Cardiac fibroblast (primary cell): ENCODE data around the gene DERA.
"Not testable (repeated sequence)": the region's sequence is repeated elsewhere in the genome, so short reads cannot be mapped to it uniquely, and the experiment has no call there.

Source experiments
- DNase-seq, 2 donors: peaks; one replicate each; pipeline versions ENCODE4 v3.0.0 to v3.0.0-alpha.2; 2010; ENCODE audit warnings: low read depth in 2 of 2
- H3K4me3 ChIP-seq, 2 donors: replicated peaks in 1 of 2; 1 replicate in 1 of 2; 2 replicates in 1 of 2; pipeline ENCODE4 v1.5.1; 2011; ENCODE audit warnings: low read depth in 2 of 2, low read length in 2 of 2, mild to moderate bottlenecking in 2 of 2, moderate library complexity in 1 of 2
- CTCF ChIP-seq: IDR thresholded peaks from one replicate; pipeline ENCODE4 v1.5.1; 2011; ENCODE audit warnings: low read depth, mild to moderate bottlenecking, low read length, inconsistent platforms

DERA gene

DNA sequence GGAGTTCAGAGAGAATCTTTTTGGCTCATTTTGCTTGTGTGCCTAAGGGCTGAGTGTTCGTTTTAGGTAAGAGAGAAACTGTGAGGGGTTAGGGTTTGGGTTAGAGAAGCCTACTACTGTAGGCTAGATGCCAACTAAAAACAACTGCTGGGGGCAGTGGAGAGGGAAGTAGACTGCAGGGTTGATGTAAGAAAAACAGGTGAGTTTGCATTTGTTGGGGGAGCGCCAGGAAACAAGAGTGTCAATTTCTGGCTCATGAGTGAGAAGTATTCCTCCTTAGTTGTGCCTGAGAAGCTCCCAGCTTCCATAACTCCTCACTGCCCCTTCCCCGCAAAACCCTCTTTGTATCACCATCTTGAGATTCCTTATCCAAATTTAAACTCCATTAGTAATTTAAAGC, 92.3 kb downstream of the DERA start:
- no peak overlapping the region for H3K4me3 ChIP-seq
- DNase-seq, result no peak
- TF ChIP-seq CTCF, result no peak

- H3K4me3 ChIP-seq, result no peak overlapping the region
- no peak for TF ChIP-seq CTCF
- no peak for DNase-seq
Observed at GRCh38 chr12:16006752-16007151, 95.6 kb downstream of the DERA start.

DNA sequence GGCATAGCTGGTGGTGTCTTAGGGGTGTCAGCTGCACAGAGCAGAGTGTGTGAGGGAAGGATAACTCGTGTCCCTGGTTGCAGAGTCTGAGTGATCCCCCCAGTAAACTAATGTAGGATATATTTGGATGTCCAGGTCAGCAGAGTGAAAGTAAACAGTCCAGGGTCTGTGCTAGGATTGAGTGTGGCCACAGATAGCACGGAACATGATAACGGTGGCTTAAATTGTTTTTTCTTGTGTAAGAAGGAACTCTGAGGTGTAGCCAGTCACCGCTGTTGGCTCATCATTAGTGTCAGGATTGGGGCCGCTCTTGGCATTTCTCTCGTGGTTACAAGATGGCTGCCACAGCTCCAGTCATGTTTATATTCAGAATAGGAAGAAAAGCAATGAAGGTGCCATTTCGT, 97.3 kb downstream of the DERA start:
- no peak for DNase-seq
- H3K4me3 ChIP-seq, result no peak overlapping the region
- no peak for TF ChIP-seq CTCF

GRCh38 chr12:16012117-16012516, 101.0 kb downstream of the DERA start:
- H3K4me3 ChIP-seq, result no peak overlapping the region
- peak; percentile 29 to 86 for DNase-seq
- TF ChIP-seq CTCF, result no peak

GRCh38 chr12:16013722-16014121, 102.6 kb downstream of the DERA start:
- not testable (repeated sequence) for DNase-seq, H3K4me3 ChIP-seq

DNA sequence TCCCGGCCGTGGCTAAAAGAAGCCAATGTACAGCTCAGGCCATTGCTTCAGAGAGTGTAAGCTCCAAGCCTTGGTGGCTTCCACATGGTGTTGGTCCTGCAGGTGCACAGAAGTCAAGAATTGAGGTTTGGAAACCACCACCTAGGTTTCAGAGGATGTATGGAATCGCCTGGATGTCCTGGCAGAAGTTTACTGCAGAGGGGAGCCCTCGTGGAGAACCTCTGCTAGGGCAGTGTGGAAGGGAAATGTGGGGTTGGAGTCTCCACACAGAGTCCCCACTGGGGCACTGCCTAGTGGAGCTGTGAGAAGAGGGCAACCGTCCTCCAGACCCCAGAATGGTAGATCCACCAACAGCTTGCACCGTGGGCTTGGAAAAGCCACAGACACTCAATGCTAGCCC, 103.3 kb downstream of the DERA start:
- H3K4me3 ChIP-seq, DNase-seq: not testable (repeated sequence)

- DNase-seq, result no peak
- no peak overlapping the region for H3K4me3 ChIP-seq
- TF ChIP-seq CTCF, result no peak
Observed at GRCh38 chr12:16016748-16017147, 105.6 kb downstream of the DERA start.

DNA sequence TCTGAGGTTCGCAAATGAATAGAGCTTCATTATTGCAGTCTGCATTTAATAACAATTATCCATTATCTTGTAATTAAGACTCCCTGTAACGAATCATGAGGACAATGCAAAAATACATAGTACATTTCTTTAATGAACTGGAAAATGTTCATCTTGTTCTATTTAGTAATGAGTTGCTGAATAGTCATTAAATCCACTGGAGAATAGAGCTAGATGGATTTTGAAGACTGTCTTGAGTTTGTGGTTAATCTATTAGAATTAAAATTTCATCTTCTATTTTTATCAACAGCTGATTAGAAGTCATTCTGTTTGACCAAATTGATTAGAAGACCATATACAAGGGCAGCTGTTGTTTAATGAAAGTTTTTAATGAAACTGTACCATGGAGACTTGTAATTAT, 107.2 kb downstream of the DERA start:
- no peak overlapping the region for H3K4me3 ChIP-seq
- DNase-seq, result no peak
- no peak for TF ChIP-seq CTCF
